Measurements from ENCODE around the gene CACNA2D4.

DNA sequence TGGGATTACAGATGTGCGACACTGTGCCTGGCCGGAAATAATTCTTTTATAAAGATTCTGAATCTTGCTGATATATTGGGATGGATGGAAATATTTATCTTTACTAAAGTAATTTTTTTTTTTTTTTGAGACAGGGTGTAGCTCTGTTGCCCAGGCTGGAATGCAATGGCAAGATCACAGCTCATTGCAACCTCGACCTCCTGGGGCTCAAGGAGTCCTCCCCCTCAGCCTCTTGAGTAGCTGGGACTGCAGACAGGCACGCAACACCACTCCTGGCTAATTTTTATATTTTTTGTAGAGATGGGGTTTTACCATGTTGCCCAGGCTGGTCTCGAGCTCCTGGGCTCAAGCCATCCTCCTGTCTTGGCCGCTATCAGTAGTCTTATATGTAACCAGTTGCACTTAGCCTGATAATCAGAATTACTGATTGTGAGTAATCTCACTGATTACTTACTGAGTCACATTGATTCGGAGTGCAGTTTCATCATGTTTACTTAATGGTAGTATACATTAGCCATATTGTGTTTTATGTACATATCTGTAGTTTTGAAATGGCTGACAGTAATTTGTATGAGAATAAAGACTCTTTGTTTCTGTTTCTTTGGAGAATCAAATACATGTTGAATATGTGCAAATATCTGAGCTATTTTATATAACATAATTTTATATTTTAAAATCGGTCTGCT is 148.5 kb downstream of the CACNA2D4 start:
- TF ChIP-seq, protein P1, sequence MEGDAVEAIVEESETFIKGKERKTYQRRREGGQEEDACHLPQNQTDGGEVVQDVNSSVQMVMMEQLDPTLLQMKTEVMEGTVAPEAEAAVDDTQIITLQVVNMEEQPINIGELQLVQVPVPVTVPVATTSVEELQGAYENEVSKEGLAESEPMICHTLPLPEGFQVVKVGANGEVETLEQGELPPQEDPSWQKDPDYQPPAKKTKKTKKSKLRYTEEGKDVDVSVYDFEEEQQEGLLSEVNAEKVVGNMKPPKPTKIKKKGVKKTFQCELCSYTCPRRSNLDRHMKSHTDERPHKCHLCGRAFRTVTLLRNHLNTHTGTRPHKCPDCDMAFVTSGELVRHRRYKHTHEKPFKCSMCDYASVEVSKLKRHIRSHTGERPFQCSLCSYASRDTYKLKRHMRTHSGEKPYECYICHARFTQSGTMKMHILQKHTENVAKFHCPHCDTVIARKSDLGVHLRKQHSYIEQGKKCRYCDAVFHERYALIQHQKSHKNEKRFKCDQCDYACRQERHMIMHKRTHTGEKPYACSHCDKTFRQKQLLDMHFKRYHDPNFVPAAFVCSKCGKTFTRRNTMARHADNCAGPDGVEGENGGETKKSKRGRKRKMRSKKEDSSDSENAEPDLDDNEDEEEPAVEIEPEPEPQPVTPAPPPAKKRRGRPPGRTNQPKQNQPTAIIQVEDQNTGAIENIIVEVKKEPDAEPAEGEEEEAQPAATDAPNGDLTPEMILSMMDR (IDR thresholded peaks at IDR 0.05; ENCODE audit: extremely low read depth in 1 of 2, insufficient read depth in 1 of 2, low read depth in 1 of 2, low read length in 2 of 2) = no peak
- TF ChIP-seq FOS (IDR thresholded peaks at IDR 0.05; ENCODE audit: borderline replicate concordance, insufficient read depth, low read length) = no peak
- no peak for TF ChIP-seq POLR2A (IDR thresholded peaks at IDR 0.05; ENCODE audit: low read depth, low read length)
- no peak for TF ChIP-seq EZH2 (IDR thresholded peaks at IDR 0.05; ENCODE audit: borderline replicate concordance, low read depth, low read length, severe bottlenecking)
- no peak for TF ChIP-seq POLR2AphosphoS5 (IDR thresholded peaks at IDR 0.05; ENCODE audit: insufficient read depth, low read depth, low read length)
- no peak for TF ChIP-seq JUN (IDR thresholded peaks at IDR 0.05; ENCODE audit: borderline replicate concordance, insufficient read depth, insufficient read length, low read depth)
- no peak for TF ChIP-seq MYC (IDR thresholded peaks at IDR 0.05; ENCODE audit: low read depth, low read length)

Data from endothelial cell of umbilical vein (primary cell).